Osteoblast (primary cell): ENCODE results near the gene FBXW8. TPM values are rescaled to one million over a fixed set of nuclear protein-coding genes. Genes with fewer than 3 reads are reported as not detected.

Experiments
- DNase-seq: peaks from one replicate; pipeline ENCODE4 v3.0.0; 2011; ENCODE audit warnings: low spot score, mixed read lengths; ENCODE audit not compliant: insufficient read length; ENCODE audit errors: missing footprints
- H2AFZ ChIP-seq: 2 replicates; pipeline ENCODE4 v1.6.0; 2011; ENCODE audit warnings: mild to moderate bottlenecking, low read length
- H3K27ac ChIP-seq: 2 replicates; pipeline ENCODE4 v1.5.1; 2011; ENCODE audit warnings: mild to moderate bottlenecking, low read depth, low read length, moderate library complexity
- H3K27me3 ChIP-seq: 2 replicates; pipeline ENCODE4 v1.6.0; 2012; ENCODE audit warnings: mild to moderate bottlenecking, control low read depth, inconsistent platforms, low read length, moderate library complexity; ENCODE audit not compliant: insufficient read depth
- H3K36me3 ChIP-seq: 2 replicates; pipeline ENCODE4 v1.5.1; 2011; ENCODE audit warnings: mild to moderate bottlenecking, low read length, control low read depth, moderate library complexity; ENCODE audit not compliant: insufficient read depth
- H3K4me1 ChIP-seq: 2 replicates; pipeline ENCODE4 v1.5.1; 2011; ENCODE audit warnings: mild to moderate bottlenecking, low read length, control low read depth, moderate library complexity; ENCODE audit not compliant: insufficient read depth
- H3K4me2 ChIP-seq: 2 replicates; pipeline ENCODE4 v1.6.0; 2011; ENCODE audit warnings: mild to moderate bottlenecking, low read length; ENCODE audit not compliant: insufficient read depth
- H3K4me3 ChIP-seq: fragments of 200-600 bp; sonication (generic); 3 replicates; pipeline ENCODE4 v1.5.1; 2012; ENCODE audit warnings: mild to moderate bottlenecking, low read length, inconsistent platforms; ENCODE audit not compliant: insufficient read depth
- H3K79me2 ChIP-seq: 2 replicates; pipeline ENCODE4 v1.6.0; 2012; ENCODE audit warnings: mild to moderate bottlenecking, low read length, control low read depth, inconsistent platforms; ENCODE audit not compliant: insufficient read depth
- H3K9me3 ChIP-seq: 2 replicates; pipeline ENCODE4 v1.5.1; 2011; ENCODE audit warnings: low read depth, low read length, control low read depth
- H4K20me1 ChIP-seq: 2 replicates; pipeline ENCODE4 v1.6.0; 2012; ENCODE audit warnings: mild to moderate bottlenecking, low read length, control low read depth; ENCODE audit not compliant: insufficient read depth
- total RNA-seq: library from RNA; depleted of rRNA; stranded (reverse); fragments of >200 nt; gene quantifications from 2 replicates; pipeline ENCODE4 v1.2.3, GENCODE V29; 2012
- TF ChIP-seq, protein P1 (sequence below): IDR thresholded peaks from 2 replicates; pipeline ENCODE4 v1.5.1; 2011; ENCODE audit warnings: mild to moderate bottlenecking, low read depth, low read length, moderate library complexity; ENCODE audit errors: extremely low read depth

FBXW8 gene
- total RNA-seq, 1 donor: 27.5 TPM

DNA sequence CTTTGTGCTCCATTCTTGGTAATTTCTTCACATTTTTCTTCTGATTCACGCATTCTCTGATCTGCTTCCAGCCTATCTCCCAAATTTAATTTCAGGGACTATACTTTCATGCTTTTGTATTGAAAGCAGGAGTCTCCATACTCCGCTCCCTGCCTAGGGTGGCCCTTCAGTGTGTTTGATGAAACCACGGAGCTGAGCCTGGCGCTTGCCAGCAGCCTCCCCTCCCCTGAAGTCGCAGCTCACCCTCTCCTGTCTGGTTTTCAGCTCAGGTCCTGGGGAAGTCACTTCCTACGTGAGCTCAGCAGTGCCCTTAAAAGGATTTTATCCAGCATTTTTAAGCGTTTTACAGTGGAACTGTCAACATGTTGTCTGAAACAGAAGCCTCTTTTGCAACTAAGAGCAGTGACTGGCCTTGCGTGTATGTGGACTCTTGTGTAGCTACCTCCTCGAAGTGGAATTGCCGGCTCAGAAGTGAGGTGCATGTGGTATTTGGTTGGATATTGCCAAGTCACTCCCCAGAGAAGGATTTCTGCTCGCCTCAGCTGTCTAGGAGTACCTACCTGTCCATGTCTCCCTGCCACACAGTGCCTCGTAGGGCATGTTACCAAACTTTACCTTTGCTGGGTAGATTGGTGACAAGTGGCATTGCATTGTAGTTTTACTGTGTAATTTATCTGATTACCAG is 109.9 kb downstream of the FBXW8 start:
- Histone ChIP-seq H3K27ac (no peak overlapping the region), H3K9me3 (no peaks in the 10 kb centered on the region), H3K79me2 (no peaks in the 10 kb centered on the region), H3K4me1 (no peaks in the 10 kb centered on the region), H3K4me3 (no peak overlapping the region), H4K20me1 (peaks cover 6% of the 10 kb centered on the region), H3K27me3 (no peaks in the 10 kb centered on the region), H3K36me3 (peaks cover 32% of the 10 kb centered on the region), H2AFZ (no peak overlapping the region), H3K4me2 (no peak overlapping the region)
- DNase-seq: no peak
- TF ChIP-seq, protein P1, sequence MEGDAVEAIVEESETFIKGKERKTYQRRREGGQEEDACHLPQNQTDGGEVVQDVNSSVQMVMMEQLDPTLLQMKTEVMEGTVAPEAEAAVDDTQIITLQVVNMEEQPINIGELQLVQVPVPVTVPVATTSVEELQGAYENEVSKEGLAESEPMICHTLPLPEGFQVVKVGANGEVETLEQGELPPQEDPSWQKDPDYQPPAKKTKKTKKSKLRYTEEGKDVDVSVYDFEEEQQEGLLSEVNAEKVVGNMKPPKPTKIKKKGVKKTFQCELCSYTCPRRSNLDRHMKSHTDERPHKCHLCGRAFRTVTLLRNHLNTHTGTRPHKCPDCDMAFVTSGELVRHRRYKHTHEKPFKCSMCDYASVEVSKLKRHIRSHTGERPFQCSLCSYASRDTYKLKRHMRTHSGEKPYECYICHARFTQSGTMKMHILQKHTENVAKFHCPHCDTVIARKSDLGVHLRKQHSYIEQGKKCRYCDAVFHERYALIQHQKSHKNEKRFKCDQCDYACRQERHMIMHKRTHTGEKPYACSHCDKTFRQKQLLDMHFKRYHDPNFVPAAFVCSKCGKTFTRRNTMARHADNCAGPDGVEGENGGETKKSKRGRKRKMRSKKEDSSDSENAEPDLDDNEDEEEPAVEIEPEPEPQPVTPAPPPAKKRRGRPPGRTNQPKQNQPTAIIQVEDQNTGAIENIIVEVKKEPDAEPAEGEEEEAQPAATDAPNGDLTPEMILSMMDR: no peak

DNA sequence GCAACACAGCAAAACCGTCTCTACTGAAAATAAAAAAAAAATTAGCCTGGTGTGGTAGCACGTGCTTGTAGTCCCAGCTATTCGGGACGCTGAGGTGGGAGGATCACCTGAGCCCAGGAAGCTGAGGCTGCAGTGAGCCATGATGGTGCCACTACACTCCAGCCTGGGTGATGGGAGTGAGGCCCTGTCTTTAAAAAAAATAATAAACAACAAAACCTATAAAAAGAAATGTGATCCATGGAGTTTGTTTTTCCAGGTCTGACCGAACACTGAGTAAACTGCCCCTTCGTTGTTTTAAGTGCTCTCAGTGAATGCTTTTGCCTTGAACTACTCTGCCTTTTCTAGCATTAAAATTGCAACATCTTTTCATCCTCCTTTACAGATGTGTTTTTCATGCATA is 111.7 kb downstream of the FBXW8 start:
- Histone ChIP-seq H3K79me2 (no peaks in the 10 kb centered on the region), H3K9me3 (no peaks in the 10 kb centered on the region), H3K4me2 (no peak overlapping the region)

DNA sequence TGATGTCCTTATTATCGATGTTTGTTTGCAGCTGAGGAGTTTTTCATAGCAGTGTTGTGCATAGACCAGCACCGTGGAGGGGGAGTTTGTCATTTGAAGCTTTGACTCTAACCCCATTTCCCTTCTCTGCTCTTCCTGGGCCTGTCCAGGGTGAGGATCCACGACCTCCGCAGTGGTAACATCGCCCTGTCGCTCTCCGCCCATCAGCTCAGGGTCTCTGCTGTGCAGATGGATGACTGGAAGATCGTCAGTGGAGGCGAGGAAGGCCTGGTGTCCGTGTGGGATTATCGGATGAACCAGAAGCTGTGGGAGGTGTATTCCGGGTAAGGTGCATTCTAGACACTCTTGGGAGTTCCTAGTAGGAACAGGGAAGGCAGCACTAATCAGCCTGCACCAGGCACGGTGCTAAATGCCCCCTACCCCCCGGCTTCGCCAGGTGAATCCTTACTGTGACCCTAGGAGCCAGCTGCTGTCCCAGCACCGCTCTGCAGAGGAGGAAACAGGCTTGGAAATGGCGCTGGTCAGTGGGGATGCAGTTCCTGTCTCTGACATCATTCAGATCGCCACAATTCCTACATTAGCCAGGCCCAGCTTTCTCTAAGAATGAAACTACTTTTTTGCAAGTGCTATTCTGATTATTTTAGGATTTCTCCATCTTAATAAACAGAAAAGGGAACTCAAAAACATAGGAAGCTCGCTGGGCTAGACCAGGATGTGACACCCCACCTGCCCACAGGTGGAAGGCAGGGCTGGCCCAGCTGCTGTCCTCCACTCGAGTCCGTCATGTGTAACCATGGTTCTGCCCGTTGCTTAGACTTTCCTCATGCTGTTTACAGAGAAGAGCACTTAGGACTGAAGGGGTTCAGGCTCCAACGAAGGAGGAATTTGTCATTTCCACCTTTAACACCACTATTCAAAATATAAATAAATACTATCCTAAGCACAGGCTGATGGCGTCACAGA is 113.5 kb downstream of the FBXW8 start:
- H3K4me1 ChIP-seq: no peaks in the 10 kb centered on the region
- H3K27me3 ChIP-seq: no peaks in the 10 kb centered on the region
- H3K27ac ChIP-seq: no peak overlapping the region
- peaks cover 56% of the 10 kb centered on the region for H3K36me3 ChIP-seq
- TF ChIP-seq, protein P1: no peak
- no peaks in the 10 kb centered on the region for H3K79me2 ChIP-seq
- peaks cover 9% of the 10 kb centered on the region for H4K20me1 ChIP-seq
- no peak overlapping the region for H2AFZ ChIP-seq
- H3K9me3 ChIP-seq: no peaks in the 10 kb centered on the region
- no peak for DNase-seq
- no peak overlapping the region for H3K4me3 ChIP-seq
- no peak overlapping the region for H3K4me2 ChIP-seq

More for the DNA sequence above, 111.7 kb downstream of the FBXW8 start:
- H3K27ac ChIP-seq: no peak overlapping the region
- TF ChIP-seq, protein P1: no peak
- no peaks in the 10 kb centered on the region for H3K27me3 ChIP-seq
- H3K4me1 ChIP-seq: no peaks in the 10 kb centered on the region
- H3K4me3 ChIP-seq: no peak overlapping the region
- H3K36me3 ChIP-seq: peaks cover 41% of the 10 kb centered on the region
- H2AFZ ChIP-seq: no peak overlapping the region
- DNase-seq: no peak
- peaks cover 9% of the 10 kb centered on the region for H4K20me1 ChIP-seq

DNA sequence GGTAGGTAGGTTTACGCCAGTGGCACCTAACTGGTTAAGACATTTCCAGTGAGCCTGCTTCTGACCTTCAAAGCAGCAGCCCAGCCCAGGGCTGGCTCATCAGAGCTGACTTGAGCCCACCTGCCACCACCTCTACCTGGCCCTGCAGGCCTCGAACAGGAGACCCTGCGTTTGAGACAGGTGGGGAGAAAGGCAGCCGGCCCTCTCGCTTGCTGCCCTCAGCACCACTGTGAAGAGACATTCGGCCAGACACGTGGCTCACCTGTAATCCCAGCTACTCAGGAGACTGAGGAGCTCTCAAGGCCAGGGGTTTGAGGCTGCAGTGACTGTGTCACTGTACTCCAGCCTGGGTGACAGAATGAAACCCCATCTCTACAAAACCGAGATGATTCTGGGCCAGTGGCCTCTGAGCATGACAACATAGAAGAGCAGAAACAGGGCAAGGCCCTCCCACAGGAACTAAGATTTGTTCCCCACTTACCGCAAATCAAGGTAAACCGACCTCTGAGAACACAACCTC is 114.3 kb downstream of the FBXW8 start:
- no peaks in the 10 kb centered on the region for H3K9me3 ChIP-seq
- H3K4me1 ChIP-seq: no peaks in the 10 kb centered on the region
- H2AFZ ChIP-seq: no peak overlapping the region
- H3K36me3 ChIP-seq: peaks cover 59% of the 10 kb centered on the region
- H3K27me3 ChIP-seq: no peaks in the 10 kb centered on the region
- TF ChIP-seq, protein P1: no peak
- H3K4me2 ChIP-seq: no peak overlapping the region
- H3K4me3 ChIP-seq: no peak overlapping the region
- DNase-seq: no peak
- no peak overlapping the region for H3K27ac ChIP-seq
- no peaks in the 10 kb centered on the region for H3K79me2 ChIP-seq
- peaks cover 9% of the 10 kb centered on the region for H4K20me1 ChIP-seq
